PFSK-1 (cell line): ENCODE measurements around the gene CNOT4.

Experiments
- FOXP2 ChIP-seq: optimal IDR thresholded peaks from 2 replicates; pipeline ENCODE3; 2011; ENCODE audit warnings: borderline replicate concordance, control low read depth, inconsistent platforms; ENCODE audit not compliant: insufficient read depth; ENCODE audit errors: extremely low read length, extremely low read depth
- POLR2AphosphoS5 ChIP-seq: IDR thresholded peaks from 2 replicates; pipeline ENCODE4 v1.6.1; 2012; ENCODE audit warnings: low read depth, mild to moderate bottlenecking, control low read depth, low read length, moderate library complexity
- REST ChIP-seq, 2 experiments: IDR thresholded peaks; 2 replicates each; pipeline versions ENCODE4 v1.6.1 to v1.8.0; 2011 to 2012; ENCODE audit warnings: low read depth in 2 of 2, low read length in 2 of 2, control low read depth in 1 of 2, inconsistent platforms in 1 of 2, mild to moderate bottlenecking in 1 of 2, moderate library complexity in 1 of 2; ENCODE audit not compliant: insufficient read depth in 1 of 2
- SIN3A ChIP-seq: IDR thresholded peaks from 2 replicates; pipeline ENCODE4 v1.6.1; 2012; ENCODE audit warnings: mild to moderate bottlenecking, low read length, moderate library complexity, borderline replicate concordance; ENCODE audit not compliant: insufficient read depth
- TAF1 ChIP-seq: IDR thresholded peaks from 2 replicates; pipeline ENCODE4 v1.6.1; 2012; ENCODE audit warnings: low read length, control low read depth, borderline replicate concordance; ENCODE audit not compliant: insufficient read depth

The CNOT4 gene

GRCh38 chr7:135459076-135459475, 50.8 kb downstream of the CNOT4 start:
- no peak for TF ChIP-seq TAF1

GRCh38 chr7:135454060-135454459, 55.8 kb downstream of the CNOT4 start:
- no peak for TF ChIP-seq FOXP2
- no peak for TF ChIP-seq REST (IDR thresholded peaks at IDR 0.05; ENCODE audit: insufficient read depth in 1 of 2, low read depth in 2 of 2, low read length in 2 of 2)
- no peak for TF ChIP-seq TAF1
- TF ChIP-seq POLR2AphosphoS5 = no peak
- TF ChIP-seq SIN3A = no peak

GRCh38 chr7:135449436-135449835, 60.5 kb downstream of the CNOT4 start:
- TF ChIP-seq FOXP2 (no peak), TAF1 (no peak), POLR2AphosphoS5 (no peak), REST (IDR thresholded peaks at IDR 0.05; ENCODE audit: insufficient read depth in 1 of 2, low read depth in 2 of 2, low read length in 2 of 2) (no peak)

GRCh38 chr7:135448753-135449152, 61.1 kb downstream of the CNOT4 start:
- TF ChIP-seq FOXP2 = no peak

GRCh38 chr7:135447748-135448147, 62.2 kb downstream of the CNOT4 start:
- TF ChIP-seq POLR2AphosphoS5 (no peak), REST (IDR thresholded peaks at IDR 0.05; ENCODE audit: insufficient read depth in 1 of 2, low read depth in 2 of 2, low read length in 2 of 2) (no peak), FOXP2 (no peak)

GRCh38 chr7:135445690-135446089, 64.2 kb downstream of the CNOT4 start:
- TF ChIP-seq TAF1 (no peak), FOXP2 (no peak), POLR2AphosphoS5 (no peak), REST (IDR thresholded peaks at IDR 0.05; ENCODE audit: insufficient read depth in 1 of 2, low read depth in 2 of 2, low read length in 2 of 2) (no peak), SIN3A (no peak)
